AG09309 (cell line): ENCODE data around the gene NAA80.
A peak's percentile ranks its signal among the peaks of the same experiment; 100 is the strongest.

Experiments used
- DNase-seq: peaks from one replicate; pipeline ENCODE4 v3.0.0-alpha.2; 2010; ENCODE audit warnings: low read depth
- H3K4me3 ChIP-seq: 2 replicates; pipeline ENCODE4 v1.5.1; 2011; ENCODE audit warnings: mild to moderate bottlenecking, low read depth, low read length, moderate library complexity; ENCODE audit not compliant: control insufficient read depth
- TF ChIP-seq, protein P1 (sequence below): IDR thresholded peaks from 2 replicates; pipeline ENCODE4 v1.5.1; 2011; ENCODE audit warnings: mild to moderate bottlenecking, low read depth, low read length, inconsistent platforms; ENCODE audit not compliant: insufficient read depth, control insufficient read depth; ENCODE audit errors: missing control alignments

NAA80 gene

DNA sequence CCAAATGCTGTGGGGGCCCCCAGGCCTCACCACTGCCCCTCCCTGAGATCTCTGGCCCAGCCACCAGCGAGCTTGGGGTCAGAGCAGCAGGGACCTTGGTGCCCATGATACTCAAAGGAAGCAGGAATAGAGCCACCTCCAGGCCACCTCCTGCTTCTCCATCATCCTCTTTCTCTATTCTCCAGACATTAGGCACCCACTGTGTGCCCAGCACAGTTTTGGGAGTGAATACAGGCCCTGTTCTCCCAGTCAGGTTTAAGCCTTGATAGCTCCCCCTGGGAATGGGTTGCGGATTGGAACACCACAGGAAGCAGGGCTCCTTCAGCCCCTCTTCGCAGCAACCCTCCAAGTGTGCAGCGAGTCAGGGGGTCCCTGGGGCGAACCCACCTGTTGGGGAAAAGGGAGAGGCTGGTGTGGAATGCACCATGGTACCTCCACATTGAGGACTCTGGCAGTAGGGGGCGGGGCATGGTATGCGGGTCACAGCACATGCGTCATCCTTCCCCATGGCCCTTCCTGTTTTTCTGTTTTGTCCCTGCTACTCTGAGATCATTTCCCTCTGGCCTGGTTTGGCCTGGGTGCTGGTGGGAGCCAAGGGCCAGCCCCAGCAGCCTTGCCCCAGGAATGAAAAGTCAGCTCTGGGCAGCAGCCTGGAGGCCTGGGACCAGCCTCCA is 44.5 kb downstream of the NAA80 start:
- H3K4me3 ChIP-seq: no peak overlapping the region
- no peak for DNase-seq
- TF ChIP-seq, protein P1, sequence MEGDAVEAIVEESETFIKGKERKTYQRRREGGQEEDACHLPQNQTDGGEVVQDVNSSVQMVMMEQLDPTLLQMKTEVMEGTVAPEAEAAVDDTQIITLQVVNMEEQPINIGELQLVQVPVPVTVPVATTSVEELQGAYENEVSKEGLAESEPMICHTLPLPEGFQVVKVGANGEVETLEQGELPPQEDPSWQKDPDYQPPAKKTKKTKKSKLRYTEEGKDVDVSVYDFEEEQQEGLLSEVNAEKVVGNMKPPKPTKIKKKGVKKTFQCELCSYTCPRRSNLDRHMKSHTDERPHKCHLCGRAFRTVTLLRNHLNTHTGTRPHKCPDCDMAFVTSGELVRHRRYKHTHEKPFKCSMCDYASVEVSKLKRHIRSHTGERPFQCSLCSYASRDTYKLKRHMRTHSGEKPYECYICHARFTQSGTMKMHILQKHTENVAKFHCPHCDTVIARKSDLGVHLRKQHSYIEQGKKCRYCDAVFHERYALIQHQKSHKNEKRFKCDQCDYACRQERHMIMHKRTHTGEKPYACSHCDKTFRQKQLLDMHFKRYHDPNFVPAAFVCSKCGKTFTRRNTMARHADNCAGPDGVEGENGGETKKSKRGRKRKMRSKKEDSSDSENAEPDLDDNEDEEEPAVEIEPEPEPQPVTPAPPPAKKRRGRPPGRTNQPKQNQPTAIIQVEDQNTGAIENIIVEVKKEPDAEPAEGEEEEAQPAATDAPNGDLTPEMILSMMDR: no peak

DNA sequence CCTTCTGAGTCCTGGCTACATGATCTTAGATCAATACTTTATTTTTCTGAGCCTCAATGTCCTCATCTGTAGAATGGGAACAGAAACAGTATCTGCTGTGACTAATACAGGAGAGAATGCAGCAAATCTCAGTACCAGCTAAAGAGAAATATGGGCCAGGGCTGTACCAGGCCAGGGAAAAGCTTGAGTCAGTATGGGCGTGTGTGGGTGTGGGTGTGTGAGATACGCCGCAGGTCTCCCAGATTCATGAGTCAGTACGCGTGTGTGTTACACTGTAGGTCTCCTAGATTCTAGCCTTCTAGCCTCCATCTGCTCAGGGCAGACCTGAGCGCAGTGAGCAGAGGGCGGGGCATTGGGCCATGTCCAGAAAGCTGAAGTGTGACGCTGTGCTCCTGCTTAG is 48.0 kb downstream of the NAA80 start:
- peak; percentile 67 for DNase-seq

DNA sequence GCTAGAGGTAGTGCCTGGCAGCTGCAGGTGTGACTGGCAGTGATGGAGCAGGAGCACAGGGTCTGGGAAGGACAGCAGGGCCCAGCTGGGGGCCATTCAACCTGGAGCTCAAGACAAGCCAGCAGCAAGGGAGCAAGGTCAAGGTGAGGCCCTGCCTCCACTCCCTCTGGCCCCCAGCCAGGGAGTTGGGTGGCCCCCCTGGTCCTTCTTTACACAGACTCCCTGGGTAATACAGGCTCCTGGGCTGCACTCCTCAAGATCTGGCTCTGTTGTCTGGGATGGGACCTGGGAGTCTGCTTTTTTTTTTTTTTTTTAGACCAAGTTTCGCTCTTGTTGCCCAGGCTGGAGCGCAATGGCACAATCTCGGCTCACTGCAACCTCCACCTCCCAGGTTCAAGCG is 48.7 kb downstream of the NAA80 start:
- no peak overlapping the region for H3K4me3 ChIP-seq
- no peak for DNase-seq
- TF ChIP-seq, protein P1: no peak

More for the DNA sequence above, 48.0 kb downstream of the NAA80 start:
- H3K4me3 ChIP-seq: no peak overlapping the region
- TF ChIP-seq, protein P1: no peak

DNA sequence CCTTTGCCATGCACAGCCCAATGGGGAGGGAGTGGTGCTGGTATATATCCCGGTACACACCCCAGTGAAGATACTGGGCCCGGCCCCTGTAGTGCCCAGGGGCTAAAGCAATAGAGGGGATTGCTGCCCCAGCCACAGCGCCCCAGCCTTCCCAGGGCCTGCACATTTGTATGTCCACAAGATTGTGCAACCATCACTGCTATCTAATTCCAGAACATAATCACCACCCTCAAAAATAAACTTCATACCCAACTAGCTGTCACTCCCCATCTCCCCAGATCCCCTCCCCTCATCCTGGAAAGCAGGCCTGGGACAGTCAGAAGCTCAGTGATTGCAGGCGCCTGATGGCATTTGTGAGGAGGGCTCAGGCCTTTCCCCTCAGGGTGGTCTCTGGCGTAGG is 49.7 kb downstream of the NAA80 start:
- TF ChIP-seq, protein P1: no peak
- DNase-seq: no peak
- H3K4me3 ChIP-seq: no peak overlapping the region

DNA sequence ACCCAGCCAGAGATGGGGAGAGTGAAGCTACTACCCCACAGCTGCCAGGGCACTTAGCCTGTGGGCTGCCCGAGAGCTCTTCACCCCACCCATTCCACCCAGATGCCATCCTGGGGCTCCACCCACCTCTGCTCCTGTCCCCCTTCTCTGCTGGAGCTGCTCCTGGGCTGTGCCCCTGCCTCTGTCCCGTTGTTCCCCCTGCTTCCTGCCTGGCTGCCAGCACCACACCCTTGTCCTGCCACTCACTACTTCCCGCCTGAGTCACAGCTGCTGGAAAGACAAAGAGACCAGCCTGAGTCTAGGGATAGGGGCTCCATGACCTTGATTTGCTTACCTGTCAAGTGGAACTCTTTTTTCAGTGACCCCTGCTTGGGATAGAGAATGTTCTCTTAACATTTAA is 50.8 kb downstream of the NAA80 start:
- DNase-seq: no peak
- TF ChIP-seq, protein P1: no peak
- H3K4me3 ChIP-seq: no peak overlapping the region

DNA sequence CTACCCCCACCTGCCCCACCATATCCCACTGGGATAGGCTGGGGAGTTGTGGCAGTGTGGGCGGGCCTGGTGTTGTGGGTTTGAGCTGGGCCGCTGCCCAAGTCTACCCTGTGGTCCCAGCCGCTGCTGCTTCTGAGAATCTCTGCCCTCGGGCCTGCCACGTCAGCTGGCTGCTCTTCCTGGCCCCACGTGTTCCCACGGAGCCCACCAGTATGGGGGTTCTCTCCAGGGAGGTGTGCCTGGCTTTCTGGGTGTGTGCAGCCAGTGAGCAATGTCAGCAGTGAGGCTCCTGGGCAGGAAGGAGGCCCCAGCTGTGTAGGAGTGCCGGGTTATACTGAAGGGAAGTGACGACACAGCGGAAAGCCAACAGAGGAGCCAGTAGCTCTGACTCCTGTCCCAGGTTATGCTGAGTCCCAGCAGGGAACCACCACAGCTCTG is 52.7 kb downstream of the NAA80 start:
- peak; percentile 87 for DNase-seq
- TF ChIP-seq, protein P1: no peak
- peak overlapping the region; percentile 40 for H3K4me3 ChIP-seq
